Liver (tissue), 9 donors: Measurements from ENCODE around the gene DDO. TPM values are rescaled to one million over a fixed set of nuclear protein-coding genes. Genes with fewer than 3 reads are reported as not detected.
A peak's percentile ranks its signal among the peaks of the same experiment; 100 is the strongest.

ENCODE experiments used
- DNase-seq: peaks from one replicate; pipeline ENCODE4 v3.0.0-alpha.2; 2017; ENCODE audit warnings: low spot score
- H3K27ac ChIP-seq, 2 donors: one replicate each; pipeline ENCODE4 v1.7.0; 2013; ENCODE audit warnings: inconsistent platforms in 2 of 2, low read length in 2 of 2, control low read depth in 1 of 2, low read depth in 1 of 2, mild to moderate bottlenecking in 1 of 2
- H3K27me3 ChIP-seq, 4 donors: one replicate each; pipeline versions ENCODE4 v1.6.1 to v1.7.0; 2013; ENCODE audit warnings: low read length in 3 of 4, inconsistent platforms in 1 of 4, mild to moderate bottlenecking in 1 of 4, moderate library complexity in 1 of 4; ENCODE audit not compliant: control insufficient read depth in 4 of 4, insufficient read depth in 4 of 4
- H3K36me3 ChIP-seq, 4 donors: one replicate each; pipeline versions ENCODE4 v1.6.1 to v1.7.0; 2013; ENCODE audit warnings: low read length in 3 of 4, mild to moderate bottlenecking in 3 of 4, low read depth in 1 of 4, moderate library complexity in 1 of 4; ENCODE audit not compliant: control insufficient read depth in 4 of 4, insufficient read depth in 3 of 4
- H3K4me1 ChIP-seq, 4 donors: one replicate each; pipeline versions ENCODE4 v1.6.1 to v1.7.0; 2013; ENCODE audit warnings: low read length in 3 of 4, mild to moderate bottlenecking in 3 of 4, moderate library complexity in 1 of 4; ENCODE audit not compliant: control insufficient read depth in 4 of 4, insufficient read depth in 4 of 4
- H3K4me3 ChIP-seq, 3 donors: one replicate each; pipeline versions ENCODE4 v1.6.1 to v1.7.0; 2013; ENCODE audit warnings: low read length in 3 of 3, control low read depth in 1 of 3, low read depth in 1 of 3, mild to moderate bottlenecking in 1 of 3
- H3K9ac ChIP-seq, 2 donors: one replicate each; pipeline ENCODE4 v1.7.0; 2013; ENCODE audit warnings: low read length in 2 of 2, mild to moderate bottlenecking in 2 of 2, moderate library complexity in 2 of 2, control low read depth in 1 of 2, low read depth in 1 of 2
- H3K9me3 ChIP-seq, 4 donors: one replicate each; pipeline versions ENCODE4 v1.6.1 to v1.7.0; 2013; ENCODE audit warnings: low read length in 3 of 4; ENCODE audit not compliant: control insufficient read depth in 4 of 4
- ATF3 ChIP-seq: IDR thresholded peaks from 2 replicates; pipeline ENCODE4 v1.6.1; 2016; ENCODE audit warnings: antibody characterized with exemption
- EGR1 ChIP-seq, 2 donors: IDR thresholded peaks; 2 replicates each; pipeline ENCODE4 v1.6.1; 2016 to 2018; ENCODE audit warnings: antibody characterized with exemption in 2 of 2, low read depth in 2 of 2
- GABPA ChIP-seq, 2 donors: IDR thresholded peaks in 1 of 2; conservative IDR thresholded peaks in 1 of 2; 2 replicates each; pipeline ENCODE4 v1.6.1; 2016; ENCODE audit warnings: antibody characterized with exemption in 2 of 2, mild to moderate bottlenecking in 1 of 2, moderate library complexity in 1 of 2
- HNF4A ChIP-seq, 2 donors: conservative IDR thresholded peaks; 2 replicates each; pipeline ENCODE4 v1.6.1; 2016; ENCODE audit warnings: antibody characterized with exemption in 2 of 2, mild to moderate bottlenecking in 2 of 2
- HNF4G ChIP-seq: IDR thresholded peaks from 2 replicates; pipeline ENCODE4 v1.6.1; 2016; ENCODE audit warnings: antibody characterized with exemption
- JUND ChIP-seq, 2 donors: IDR thresholded peaks; 2 replicates each; pipeline ENCODE4 v1.6.1; 2016; ENCODE audit warnings: antibody characterized with exemption in 2 of 2
- RAD21 ChIP-seq, 2 donors: IDR thresholded peaks; 2 replicates each; pipeline ENCODE4 v1.6.1; 2016; ENCODE audit warnings: antibody characterized with exemption in 2 of 2, mild to moderate bottlenecking in 2 of 2
- RXRA ChIP-seq, 2 donors: IDR thresholded peaks; 2 replicates each; pipeline ENCODE4 v1.6.1; 2017 to 2018; ENCODE audit warnings: antibody characterized with exemption in 2 of 2, mild to moderate bottlenecking in 1 of 2
- SP1 ChIP-seq: IDR thresholded peaks from 2 replicates; pipeline ENCODE4 v1.6.1; 2018; ENCODE audit warnings: antibody characterized with exemption, mild to moderate bottlenecking
- TAF1 ChIP-seq: conservative IDR thresholded peaks from 2 replicates; pipeline ENCODE4 v1.6.1; 2016; ENCODE audit warnings: antibody characterized with exemption, mild to moderate bottlenecking
- YY1 ChIP-seq: IDR thresholded peaks from 2 replicates; pipeline ENCODE4 v1.6.1; 2016; ENCODE audit warnings: antibody characterized with exemption, mild to moderate bottlenecking
- ZBTB33 ChIP-seq: IDR thresholded peaks from 2 replicates; pipeline ENCODE4 v1.6.1; 2016; ENCODE audit warnings: antibody characterized with exemption
- WGBS: extraction: QIAGEN DNeasy Blood & Tissue Kit; methylation state at CpG from one replicate; pipeline ENCODE4 v1.1.7; 2013; 5-methylcytosine and 5-hydroxymethylcytosine counted together
- polyA plus RNA-seq, 2 donors: library from polyadenylated mRNA; stranded (reverse) in 1 of 2; unstranded in 1 of 2; fragments of 200-250 nt in 1 of 2; fragments of >200 nt in 1 of 2; fragmentation: Nextera tagmentation in 1 of 2; extraction: Ambion mirVana in 1 of 2; gene quantifications; one replicate each; pipeline versions ENCODE4 v1.2.1 to v1.2.3, GENCODE V29; 2013 to 2015
- total RNA-seq, 2 donors: library from RNA; depleted of rRNA; stranded (reverse); fragments of >200 nt; gene quantifications; one replicate each; pipeline ENCODE4 v1.2.3, GENCODE V29; 2014
- donor health status: healthy.
- donor health status: healthy.
- donor health status: healthy.
- donor health status: healthy.
- donor health status: healthy.

The DDO gene
- total and polyA plus RNA-seq, 4 donors, result 4.9 to 11.1 (median 7.0) TPM

- Histone ChIP-seq H3K27ac (peak overlapping the region; percentile 1 to 39), H3K9ac (no peak overlapping the region), H3K36me3 (no peaks in the 10 kb centered on the region), H3K4me1 (peaks cover 5 to 44% (median 27%) of the 10 kb centered on the region in 4 donors), H3K4me3 (peak overlapping the region in 2 of 3 donors; percentile 0 to 6), H3K27me3 (no peaks in the 10 kb centered on the region), H3K9me3 (peaks cover 0 to 3% (median 2%) of the 10 kb centered on the region in 4 donors)
- TF ChIP-seq YY1 (peak; percentile 86), HNF4G (no peak), HNF4A (conservative IDR thresholded peaks at IDR 0.05) (peak; percentile 43 to 61), RAD21 (IDR thresholded peaks at IDR 0.05) (peak in 1 of 2 donors; percentile 21), ATF3 (no peak), SP1 (peak; percentile 93), JUND (IDR thresholded peaks at IDR 0.05) (no peak), RXRA (IDR thresholded peaks at IDR 0.05) (peak; percentile 13 to 31), EGR1 (IDR thresholded peaks at IDR 0.05; ENCODE audit: low read depth in 2 of 2) (no peak)
- no peak for DNase-seq
- WGBS, result 41% methylated on average over 6 of the region's 6 CpGs
These were observed 3.8 kb upstream of the DDO start for GRCh38 chr6:110419028-110419739.

- Histone ChIP-seq H3K36me3 (no peaks in the 10 kb centered on the region), H3K9ac (no peak overlapping the region), H3K9me3 (peaks cover 0 to 3% (median 2%) of the 10 kb centered on the region in 4 donors), H3K27me3 (no peaks in the 10 kb centered on the region), H3K4me1 (peaks cover 9 to 49% (median 32%) of the 10 kb centered on the region in 4 donors), H3K27ac (peak overlapping the region in 1 of 2 donors; percentile 1), H3K4me3 (no peak overlapping the region)
- no peak for DNase-seq
- TF ChIP-seq ZBTB33 (no peak), GABPA (IDR thresholded peaks at IDR 0.05 in 1 of 2, conservative IDR thresholded peaks at IDR 0.05 in 1 of 2) (no peak), HNF4G (no peak), TAF1 (no peak), YY1 (peak; percentile 20)
- WGBS, result 70% methylated on average over 3 of the region's 3 CpGs
These were observed 3.2 kb upstream of the DDO start for GRCh38 chr6:110418594-110418993.

GRCh38 chr6:110414669-110415068 lies 706 bp downstream of the DDO start:
- Histone ChIP-seq H3K9me3 (no peaks in the 10 kb centered on the region), H3K4me3 (peak overlapping the region; percentile 53 to 86 (median 68)), H3K27ac (peak overlapping the region; percentile 96 to 98), H3K4me1 (peaks cover 9 to 50% (median 31%) of the 10 kb centered on the region in 4 donors), H3K9ac (peak overlapping the region; percentile 79 to 95), H3K27me3 (no peaks in the 10 kb centered on the region), H3K36me3 (peaks cover 0 to 4% (median 0%) of the 10 kb centered on the region in 4 donors)
- TF ChIP-seq EGR1 (IDR thresholded peaks at IDR 0.05; ENCODE audit: low read depth in 2 of 2), result peak; percentile 49 to 50
- no peak for TF ChIP-seq YY1
- no peak for DNase-seq
- 17% methylated on average over 4 of the region's 4 CpGs for WGBS
